DOHH2 (cell line): ENCODE data around the gene MRPL11.

Experiments used
- CTCF ChIP-seq: fragments of 200-600 bp; sonication (generic); IDR thresholded peaks from one replicate; pipeline ENCODE4 v1.5.1; 2014; ENCODE audit warnings: antibody characterized with exemption, mild to moderate bottlenecking, low read depth, low read length; ENCODE audit not compliant: poor library complexity, severe bottlenecking
- EZH2phosphoT487 ChIP-seq: fragments of 200-600 bp; sonication (generic); IDR thresholded peaks from 2 replicates; pipeline ENCODE4 v1.6.1; 2017; ENCODE audit warnings: borderline replicate concordance, mild to moderate bottlenecking, antibody characterized with exemption, low read length, moderate library complexity, mixed read lengths

- no peak for TF ChIP-seq EZH2phosphoT487
- TF ChIP-seq CTCF: no peak
These were observed 9.7 kb downstream of the MRPL11 start for GRCh38 chr11:66428933-66429332.
